ENCODE data around the gene HIVEP2.
A peak's percentile ranks its signal among the peaks of the same experiment; 100 is the strongest.

The HIVEP2 gene

DNA sequence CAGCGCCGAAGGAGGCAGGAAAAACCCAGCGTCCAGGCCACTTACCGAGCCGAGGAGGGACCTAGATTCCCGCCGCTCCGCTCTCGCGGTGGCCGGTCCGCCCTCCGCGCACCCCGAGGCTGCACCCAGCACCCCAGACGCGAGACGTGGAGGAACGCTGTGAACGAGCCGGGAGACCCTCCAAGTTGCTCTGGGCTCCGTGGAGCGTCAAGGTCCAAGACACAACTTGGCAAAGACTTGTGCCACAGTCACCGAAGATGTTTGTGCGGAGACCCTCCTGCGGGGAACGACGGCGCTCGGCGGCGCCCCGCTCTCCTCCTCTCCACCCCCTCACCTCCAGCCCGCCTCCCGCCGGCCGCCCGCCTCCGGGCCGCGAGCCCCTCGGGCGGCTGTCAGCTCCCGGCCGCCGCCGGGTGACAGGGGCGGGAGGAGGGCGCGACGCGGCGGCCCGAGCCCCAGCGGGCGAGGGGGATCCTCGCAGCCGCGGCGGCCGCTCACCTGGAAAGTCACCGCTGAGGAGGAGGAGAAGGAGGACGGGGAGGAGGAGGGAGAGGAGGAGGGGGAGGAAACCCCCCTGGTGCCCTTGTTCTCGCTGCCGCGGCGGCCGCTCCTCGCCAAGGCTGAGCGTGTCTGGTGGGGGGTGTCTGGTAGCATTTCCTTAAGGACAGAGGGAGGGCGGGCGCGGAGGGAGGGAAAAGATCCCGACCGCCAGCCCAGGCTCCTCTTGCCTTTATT is 637 bp upstream of the HIVEP2 start:
- DNase-seq = peak; percentile 45

DNA sequence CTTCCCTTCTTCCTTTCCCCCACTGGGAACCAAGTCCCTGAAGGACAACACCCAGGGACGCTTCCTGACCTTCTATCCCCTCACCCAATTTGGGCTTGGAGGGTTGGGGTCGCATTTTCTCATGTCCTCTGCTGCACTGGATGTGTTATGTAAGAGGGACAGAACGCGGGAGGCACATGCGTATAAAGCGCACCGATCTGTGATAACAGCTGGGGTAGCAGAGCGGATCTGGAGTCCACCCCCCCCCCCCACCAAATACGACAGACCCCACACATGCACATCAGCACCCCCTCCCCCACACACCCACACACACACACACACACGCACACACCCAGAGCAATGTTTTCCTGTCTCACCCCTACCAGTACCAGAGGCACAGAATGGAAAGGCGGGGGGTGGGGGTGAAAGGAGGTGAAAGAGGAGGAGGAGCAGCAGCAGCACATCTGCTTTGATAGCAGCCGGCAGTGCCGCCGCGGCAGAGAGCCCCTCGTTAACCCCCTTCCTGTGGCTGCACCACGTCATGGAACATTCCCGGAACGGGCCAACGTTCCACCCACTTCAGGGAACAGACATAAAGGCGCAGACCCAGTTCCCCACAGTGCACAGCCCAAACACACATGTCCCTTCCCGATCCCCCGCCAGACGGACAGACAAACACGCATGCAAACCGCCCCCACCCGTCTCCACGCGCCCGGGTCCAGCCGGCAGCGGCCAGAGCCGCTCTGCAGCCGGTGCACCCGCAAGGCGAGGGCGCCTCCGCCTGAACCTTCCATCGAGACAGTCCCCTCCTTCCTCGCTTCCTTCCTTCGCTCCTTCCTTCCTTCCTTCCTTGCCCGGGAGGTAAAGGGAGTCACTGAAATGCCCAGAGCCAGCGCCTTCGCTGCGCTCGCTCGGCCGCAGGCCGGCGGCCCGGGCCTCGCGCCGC is 590 bp downstream of the HIVEP2 start:
- DNase-seq = peak; percentile 50

DNA sequence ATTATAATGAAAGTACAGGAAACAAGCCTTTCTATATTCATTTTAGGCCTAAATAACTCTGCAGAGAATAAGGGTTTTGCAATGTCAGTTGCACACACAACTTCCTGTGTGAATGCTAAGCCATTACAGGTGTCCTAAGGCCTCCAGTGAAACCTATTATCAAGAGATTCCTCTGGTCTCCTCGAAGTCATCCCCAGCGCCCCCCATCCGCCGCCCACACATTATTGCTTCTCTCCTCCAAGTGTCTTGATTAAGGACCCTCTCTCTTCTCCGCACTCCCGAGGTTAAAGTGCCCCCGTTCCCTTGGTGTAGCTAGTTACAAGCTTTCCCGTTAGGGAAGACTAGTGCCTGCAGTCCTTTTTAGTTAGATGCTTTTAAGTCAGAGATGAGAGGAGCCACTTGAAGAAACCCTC is 1.3 kb downstream of the HIVEP2 start:
- no peak for DNase-seq

DNA sequence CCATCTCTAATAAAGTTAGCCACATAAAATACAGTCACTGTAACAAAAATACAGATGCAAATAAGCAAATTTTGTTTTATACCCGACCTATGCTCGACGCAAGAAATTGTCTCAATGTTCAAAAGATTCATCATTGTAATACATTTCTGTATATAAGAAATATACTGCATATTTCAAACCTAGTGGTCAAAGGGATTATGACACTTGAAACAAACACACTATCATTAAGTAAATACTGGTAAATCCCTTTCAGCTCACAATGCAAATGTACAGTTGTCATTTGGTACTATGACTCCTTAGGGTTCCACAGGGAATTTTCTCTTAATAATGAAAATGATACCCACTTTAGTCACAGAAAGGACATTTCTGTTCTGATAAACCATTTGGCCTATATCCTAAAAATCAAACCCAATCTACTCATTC is 2.2 kb downstream of the HIVEP2 start:
- peak; percentile 12 for DNase-seq

DNA sequence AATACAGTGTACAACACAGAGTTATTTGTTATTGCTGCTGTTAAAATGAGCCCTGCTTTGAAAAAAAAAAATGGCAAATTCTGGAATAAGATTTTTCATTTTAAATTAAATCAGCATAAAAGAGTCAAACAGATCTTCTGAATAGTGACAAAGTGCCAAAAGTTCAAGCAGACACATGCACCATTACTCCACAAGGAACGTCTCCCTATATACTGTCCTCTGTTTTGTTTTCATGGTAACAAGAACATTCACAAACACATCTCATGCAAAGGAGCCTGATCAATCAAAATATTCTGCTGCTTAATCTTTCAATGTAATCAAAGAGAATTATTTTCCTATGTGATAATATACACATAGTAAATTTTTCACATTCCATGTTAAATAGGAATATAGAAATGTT is 2.7 kb downstream of the HIVEP2 start:
- DNase-seq = no peak

DNA sequence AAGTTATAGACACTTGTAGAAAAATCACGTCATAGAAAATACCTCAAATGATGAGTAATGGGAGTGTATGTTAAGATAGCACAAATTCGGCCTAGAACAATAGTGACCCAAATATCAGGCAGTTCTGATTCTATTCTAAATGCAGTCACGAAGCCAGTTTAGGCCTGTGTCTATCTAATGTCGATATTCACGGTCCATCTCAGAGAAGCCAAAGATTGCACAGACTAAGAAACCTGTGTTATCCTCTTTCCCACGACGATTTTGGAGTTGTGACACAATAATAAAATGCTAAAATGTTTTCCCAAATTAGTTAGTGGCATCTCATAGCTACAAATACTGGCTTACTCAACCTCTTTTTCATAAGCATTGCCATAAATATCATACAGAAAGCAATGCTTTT is 4.0 kb downstream of the HIVEP2 start:
- no peak for DNase-seq

DNA sequence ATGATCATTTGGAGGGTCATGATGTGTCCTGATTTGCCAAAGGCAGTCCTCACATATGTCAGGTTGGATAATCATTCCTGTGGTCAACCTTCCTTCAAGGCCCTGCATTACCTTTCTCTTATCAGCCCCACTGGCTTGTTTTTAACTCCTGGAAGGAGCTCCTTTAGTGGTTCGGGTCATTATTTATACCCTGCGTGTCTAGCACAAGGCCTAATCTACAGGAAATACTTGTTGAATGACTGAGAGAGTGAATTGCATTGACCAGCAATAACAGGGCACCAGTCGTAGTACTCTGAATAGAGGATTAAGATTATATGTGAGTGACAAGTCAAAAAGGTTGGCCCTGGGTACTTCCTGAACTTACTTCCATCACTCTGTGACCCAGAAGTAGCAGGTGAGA is 4.5 kb downstream of the HIVEP2 start:
- no peak for DNase-seq

DNA sequence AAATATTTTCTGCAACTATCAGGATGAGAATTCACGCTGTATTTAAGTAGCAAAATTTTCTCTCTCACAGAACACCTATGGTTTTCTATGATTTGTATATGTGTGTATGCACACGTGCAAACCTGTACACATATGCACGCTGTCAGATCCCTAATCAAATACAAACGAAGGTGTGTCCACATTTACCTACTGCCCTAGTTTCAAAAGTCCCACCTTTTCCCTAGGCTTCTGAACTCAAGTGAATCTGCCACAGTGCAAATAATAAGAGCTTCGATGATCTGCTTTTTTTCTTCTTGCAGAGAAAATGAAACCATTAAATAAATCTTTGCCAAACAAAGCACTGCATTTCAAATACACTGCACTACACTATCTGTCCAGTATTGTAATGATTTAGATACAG is 6.5 kb downstream of the HIVEP2 start:
- DNase-seq = no peak

DNA sequence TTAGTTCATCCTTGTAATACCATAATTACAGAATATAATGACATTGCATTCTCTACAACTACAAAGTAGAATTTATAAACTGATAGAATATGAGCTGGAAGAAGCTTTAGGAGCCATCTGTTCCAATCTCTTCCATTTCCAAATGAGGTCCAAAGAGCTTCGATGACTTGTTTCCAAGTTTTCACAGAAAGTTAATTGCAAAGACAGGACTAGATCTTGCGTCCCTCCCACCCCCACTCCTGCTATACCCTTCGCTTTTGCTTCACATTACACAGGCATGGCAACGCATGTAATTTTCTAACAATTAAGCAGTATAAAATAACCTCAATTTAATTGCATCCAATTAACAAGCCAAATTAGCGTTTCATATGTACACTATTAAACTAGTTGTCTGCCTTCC is 7.0 kb downstream of the HIVEP2 start:
- DNase-seq = no peak

DNA sequence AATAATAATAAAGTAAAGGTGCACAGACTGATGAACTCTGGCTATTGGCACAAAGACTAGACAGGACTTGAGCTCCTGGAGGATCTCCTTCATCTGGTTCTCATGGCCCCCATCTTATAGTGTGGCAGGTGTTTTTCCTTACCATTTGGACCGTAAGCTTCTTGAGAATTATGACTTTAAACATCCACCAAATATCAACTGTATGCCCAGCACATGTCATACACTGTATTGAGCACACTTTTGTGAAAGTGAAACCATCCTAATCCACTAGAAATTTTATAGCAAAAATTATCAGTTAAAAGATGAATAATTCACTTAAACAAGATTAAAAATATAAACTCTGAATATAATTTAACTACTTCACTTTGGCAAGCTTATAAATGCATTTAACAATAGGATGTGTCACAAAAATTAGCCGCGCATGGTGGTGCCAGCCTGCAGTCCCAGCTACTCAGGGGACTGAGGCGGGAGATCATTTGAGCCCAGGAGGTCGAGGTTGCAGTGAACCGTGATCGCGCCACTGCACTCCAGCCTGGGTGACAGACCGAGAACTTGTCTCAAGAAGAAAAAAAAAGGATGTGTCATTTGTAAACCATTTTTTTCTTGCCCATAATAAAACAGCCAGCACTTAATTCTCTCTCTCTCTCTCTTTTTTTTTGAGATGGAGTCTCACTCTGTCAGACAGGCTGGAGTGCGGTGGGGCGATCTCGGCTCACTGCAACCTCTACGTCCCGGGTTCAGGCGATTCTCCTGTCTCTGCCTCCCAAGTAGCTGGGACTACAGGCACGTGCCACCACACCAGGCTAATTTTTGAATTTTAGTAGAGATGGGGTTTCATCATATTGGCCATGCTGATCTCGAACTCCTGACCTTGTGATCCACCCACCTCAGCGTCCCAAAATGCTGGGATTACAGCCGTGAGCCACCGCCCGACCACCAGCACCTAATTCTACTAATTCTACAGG is 9.1 kb downstream of the HIVEP2 start:
- no peak for DNase-seq

DNA sequence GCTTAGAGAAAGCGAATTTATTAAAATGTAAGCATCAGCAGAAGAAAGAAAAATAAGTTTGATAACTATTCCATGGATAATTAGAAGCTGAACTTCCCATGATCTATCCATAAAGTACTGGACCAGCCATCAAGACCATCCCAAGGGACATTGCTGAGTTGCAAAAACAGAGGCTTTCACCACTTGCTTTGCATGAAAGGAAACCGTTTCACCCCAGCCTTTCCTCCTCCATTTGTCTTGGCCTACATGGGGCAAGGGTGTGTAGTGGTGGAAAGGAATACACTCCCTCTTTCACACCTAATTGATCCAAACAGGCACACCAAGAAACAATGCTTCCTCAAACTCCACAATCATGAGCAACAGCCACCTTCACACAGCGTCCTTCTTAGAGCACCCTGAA is 10.4 kb downstream of the HIVEP2 start:
- DNase-seq = no peak

DNA sequence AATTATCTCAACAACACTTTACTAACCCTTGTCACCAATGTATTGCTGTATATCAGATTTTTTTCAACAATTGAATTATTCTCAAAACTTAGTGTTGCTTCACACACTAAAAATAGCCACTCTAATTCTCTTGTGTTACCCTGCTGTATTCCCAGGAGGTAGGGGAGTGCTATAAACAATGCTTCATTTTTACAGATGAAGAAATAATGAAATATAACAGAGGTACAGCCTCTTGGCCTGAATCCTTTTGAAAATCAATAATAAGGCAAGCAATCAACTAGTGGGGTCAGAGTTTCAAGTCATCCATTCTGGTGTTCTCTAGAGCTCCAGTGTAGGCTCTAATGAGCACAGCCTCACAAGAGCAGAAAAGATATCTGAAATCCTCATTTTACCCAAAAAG is 10.9 kb downstream of the HIVEP2 start:
- no peak for DNase-seq

DNA sequence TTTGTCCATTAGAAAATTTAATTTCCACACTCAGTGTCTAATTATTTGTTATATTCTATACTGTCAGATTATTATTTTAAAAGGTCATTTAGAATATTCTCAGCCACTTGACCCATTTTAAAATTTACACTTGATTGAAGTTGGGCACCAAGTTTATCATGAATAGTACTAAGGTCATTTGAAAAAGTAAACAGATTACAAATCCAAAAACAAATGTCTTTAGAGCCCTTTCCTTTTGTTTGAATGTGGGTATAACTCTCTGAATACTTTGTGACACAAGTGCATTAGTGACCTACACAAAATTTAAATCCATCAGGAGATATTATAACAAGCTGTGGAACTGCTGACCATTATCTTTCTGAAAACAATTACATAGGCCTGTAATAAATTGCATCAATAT is 11.3 kb downstream of the HIVEP2 start:
- no peak for DNase-seq

DNA sequence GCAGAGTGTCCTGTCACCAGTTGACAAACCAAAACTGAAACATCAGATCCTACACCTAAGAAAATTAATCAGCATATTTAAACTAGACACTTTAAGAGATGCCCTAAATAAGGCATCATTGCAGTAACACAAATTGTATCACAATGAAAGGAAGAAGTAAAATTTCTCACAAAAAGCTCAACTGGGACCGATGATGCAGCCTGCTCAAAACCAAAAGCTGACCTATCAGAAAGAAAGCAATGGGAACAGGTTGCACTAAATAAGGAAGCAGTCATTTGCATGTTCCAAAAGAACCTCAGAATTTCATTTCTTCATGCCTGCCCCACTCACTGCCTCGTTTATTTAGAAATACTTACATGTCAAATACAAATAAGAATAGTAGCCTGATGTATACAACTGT is 12.1 kb downstream of the HIVEP2 start:
- DNase-seq = no peak

DNA sequence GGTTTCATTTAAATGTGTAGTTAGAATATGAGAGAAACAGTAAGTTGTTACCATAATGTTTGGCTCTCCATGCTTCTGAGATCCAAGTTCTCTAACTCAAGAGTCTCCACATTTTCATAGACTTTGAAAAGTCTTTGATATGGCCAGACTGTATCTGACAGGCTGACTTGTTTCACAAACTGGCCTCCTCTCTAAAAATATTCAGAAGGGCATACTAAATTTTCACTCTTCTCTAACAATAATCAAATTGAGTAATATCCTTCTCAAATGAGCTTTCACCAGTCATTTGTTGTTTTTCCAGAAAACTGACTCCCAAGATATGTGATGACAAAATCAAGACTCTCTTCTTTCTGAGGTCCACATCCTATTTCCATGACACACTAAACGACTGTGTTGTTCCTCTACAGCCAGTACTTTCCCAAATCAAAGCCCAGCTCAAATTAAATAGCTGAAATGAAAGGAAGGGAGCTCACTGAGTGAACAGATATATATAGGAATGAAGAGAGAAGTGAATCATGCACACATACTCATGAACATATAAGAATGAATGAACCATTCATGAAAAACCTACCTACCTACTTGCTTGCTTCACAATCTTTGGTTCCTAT is 15.1 kb downstream of the HIVEP2 start:
- no peak for DNase-seq

DNA sequence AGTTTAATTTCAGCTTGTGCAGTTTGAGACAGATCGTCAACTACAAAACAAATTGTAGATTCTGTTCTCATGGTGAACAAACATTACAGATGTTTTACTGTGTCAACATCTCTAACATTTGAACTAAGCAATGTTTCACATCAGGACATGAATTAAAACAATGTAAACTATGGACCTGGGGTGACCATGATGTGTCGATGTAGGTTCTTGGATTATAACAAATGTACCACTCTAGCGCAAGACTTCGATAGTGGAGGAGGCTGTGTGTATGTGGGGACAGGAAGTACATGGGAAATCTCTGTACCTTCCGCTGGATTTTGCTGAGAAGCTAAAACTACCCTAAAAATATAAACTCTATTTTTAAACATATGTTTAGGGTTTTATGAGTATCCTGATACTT is 17.1 kb downstream of the HIVEP2 start:
- DNase-seq = no peak

DNA sequence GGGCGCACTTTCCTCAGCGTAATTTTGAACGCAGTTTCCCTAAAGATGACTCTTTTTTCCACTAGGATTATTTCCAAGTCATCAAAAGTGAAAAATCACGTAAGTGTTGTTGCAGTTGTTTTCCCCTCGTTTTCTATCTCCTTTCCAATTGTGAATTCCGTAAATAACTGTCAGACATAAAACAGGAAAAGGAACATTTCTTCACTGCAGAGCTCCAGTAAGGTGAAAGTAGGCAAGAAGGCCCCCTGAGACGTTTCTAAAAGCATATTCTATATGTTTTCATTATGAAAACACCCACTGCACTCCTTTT is 17.8 kb downstream of the HIVEP2 start:
- no peak for DNase-seq

DNA sequence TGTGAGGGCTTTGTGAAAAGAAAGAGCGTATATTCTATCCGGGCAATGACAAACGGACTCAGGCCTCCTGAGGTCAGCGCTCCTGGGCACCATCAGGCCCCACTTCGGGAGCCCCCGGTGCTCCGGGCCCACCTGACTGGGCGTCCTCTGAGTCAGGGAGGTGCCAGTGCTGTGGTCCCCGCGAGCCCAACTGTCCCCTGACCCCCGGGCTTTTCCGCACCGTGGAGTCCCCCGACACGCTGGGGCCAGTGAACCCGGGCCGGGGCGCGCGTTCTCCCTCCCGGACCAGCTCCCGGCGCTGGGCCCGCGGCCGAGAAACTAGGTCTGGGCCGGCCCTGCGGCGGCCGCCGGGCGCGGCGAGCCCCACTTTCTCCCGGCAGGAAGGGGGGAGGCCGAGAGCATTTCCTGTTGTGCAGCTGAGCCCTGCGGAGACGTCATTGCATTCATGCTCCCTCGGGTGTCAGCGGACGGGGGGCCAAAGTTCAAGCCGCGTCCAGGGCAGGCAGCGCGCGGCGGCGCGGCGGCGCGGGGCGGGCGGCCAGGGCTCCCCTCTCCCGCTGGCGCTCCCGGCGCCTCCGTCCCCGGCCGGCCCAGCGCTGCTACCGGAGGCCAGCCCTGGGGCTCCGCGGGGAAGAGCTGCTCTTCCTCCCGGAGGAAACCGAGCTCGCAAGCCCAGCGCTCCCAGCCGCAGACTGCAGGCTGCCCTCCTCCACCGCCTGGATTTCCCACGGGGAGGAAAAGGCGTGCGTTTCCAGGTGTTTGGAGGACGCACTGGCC is 18.3 kb downstream of the HIVEP2 start:
- no peak for DNase-seq

DNA sequence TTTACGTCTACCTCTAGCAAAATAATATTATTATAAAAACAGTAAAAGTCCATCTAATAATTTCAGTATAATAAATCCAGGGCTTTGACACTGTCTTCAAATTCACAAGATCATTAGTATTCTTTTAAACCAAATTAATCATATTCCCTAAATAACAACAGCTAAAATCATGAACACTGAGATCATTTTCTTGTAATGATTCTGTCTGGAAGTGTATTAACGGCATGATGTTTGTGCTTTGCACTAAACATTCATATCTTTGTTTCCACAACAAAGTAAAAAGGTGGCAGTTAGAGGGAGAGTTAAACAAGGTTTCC is 18.8 kb downstream of the HIVEP2 start:
- no peak for DNase-seq

DNA sequence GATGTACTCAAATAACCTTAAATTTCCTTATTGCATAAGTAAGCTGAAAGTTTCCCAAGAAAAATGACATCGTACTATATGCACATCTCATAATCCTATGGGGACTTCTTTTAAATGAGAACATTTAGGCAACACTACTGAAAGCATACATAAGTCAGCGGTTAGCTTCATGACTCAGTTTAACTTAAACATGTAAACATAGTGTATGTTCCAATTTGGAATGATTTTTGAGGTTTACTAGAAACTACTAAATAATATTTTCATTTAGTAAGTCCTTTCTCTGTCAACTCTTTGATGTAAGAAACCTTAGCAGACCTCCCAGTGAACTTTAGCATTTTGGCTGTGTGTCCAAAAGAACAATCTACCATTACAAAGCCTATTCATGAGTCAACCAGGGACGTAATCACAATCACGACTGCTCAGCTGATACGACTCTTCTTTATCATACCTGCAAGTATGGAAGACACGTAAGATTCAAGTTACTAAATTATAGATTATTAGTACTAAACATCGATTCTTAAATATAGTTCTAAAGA is 19.3 kb downstream of the HIVEP2 start:
- DNase-seq = no peak

DNA sequence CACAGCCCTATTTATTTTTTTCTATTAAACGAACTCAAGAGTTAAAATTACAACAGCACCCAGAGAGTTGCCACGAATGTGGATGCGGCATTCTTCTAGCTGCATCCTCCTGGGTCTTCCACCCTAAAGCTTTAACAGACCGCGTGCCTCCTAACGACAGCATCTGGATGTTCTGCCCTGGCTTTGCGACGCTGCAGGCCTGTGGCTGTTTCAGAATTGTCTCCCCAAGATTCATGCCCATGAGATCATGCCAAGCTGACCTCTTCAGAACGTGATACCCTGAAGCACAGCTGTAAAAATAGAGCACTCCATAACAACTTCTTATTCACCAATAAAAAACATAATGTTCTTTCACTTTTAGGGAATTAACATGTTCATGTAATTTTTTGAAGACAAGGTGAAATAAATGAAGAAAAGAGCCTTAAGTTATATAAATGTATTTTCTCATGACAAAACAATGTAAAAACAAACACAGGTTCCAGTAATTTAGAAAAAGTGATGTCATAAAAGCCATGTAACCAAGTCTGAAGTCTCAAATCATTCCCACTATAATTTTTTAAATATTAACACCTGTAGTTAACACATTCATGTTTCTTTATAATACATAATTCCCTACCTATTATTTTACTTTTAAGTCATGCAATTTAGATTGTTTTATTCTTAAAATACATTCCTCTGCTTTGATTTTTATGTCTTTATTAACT is 26.5 kb downstream of the HIVEP2 start:
- DNase-seq = no peak

All from NCI-H345 (cell line).